Measurements from ENCODE around the gene SLC9A9. TPM values are rescaled to one million over a fixed set of nuclear protein-coding genes. Genes with fewer than 3 reads are reported as not detected.

The SLC9A9 gene
- total RNA-seq, 4 donors from 2014 or later = 15.1 to 41.1 (median 20.7) TPM

- no peak for TF ChIP-seq CTCF (IDR thresholded peaks at IDR 0.05; ENCODE audit: low read depth)
Measured at GRCh38 chr3:143821862-143822261, 26.4 kb downstream of the SLC9A9 start.

GRCh38 chr3:143820466-143821221, 27.6 kb downstream of the SLC9A9 start:
- TF ChIP-seq CTCF (IDR thresholded peaks at IDR 0.05; ENCODE audit: low read depth) = no peak

GRCh38 chr3:143819890-143820289, 28.4 kb downstream of the SLC9A9 start:
- TF ChIP-seq CTCF (IDR thresholded peaks at IDR 0.05; ENCODE audit: low read depth) = no peak

- no peak for TF ChIP-seq CTCF (IDR thresholded peaks at IDR 0.05; ENCODE audit: low read depth)
Measured at GRCh38 chr3:143814443-143814889, 33.8 kb downstream of the SLC9A9 start.

- no peak for TF ChIP-seq CTCF (IDR thresholded peaks at IDR 0.05; ENCODE audit: low read depth)
Measured at GRCh38 chr3:143812481-143812880, 35.8 kb downstream of the SLC9A9 start.

GRCh38 chr3:143811602-143812001, 36.7 kb downstream of the SLC9A9 start:
- TF ChIP-seq CTCF (IDR thresholded peaks at IDR 0.05; ENCODE audit: low read depth) = no peak

GRCh38 chr3:143810953-143811265, 37.4 kb downstream of the SLC9A9 start:
- no peak for TF ChIP-seq CTCF (IDR thresholded peaks at IDR 0.05; ENCODE audit: low read depth)
